HEK293 (cell line): ENCODE results near the gene HACD3.
A peak's percentile ranks its signal among the peaks of the same experiment; 100 is the strongest.

Experiments used
- CTCF ChIA-PET: fragments of 350-600 bp; formaldehyde crosslinking; extraction: SDS; loops from one replicate; lab custom pipeline; 2021; ENCODE audit warnings: antibody characterized with exemption; lab: Yijun Ruan, JAX
- POLR2A ChIA-PET: fragments of 300-600 bp; formaldehyde crosslinking; extraction: SDS; loops from one replicate; lab custom pipeline; 2020; ENCODE audit warnings: antibody characterized with exemption, inconsistent platforms; lab: Yijun Ruan, JAX
- H3K27ac ChIP-seq: fragments of 200-500 bp; sonication (Bioruptor generic); 2 replicates; pipeline ENCODE4 v1.5.1; 2014; ENCODE audit warnings: low read depth, low read length, control low read depth, inconsistent platforms; ENCODE audit errors: extremely low read depth
- H3K36me3 ChIP-seq, 2 experiments: fragments of 200-500 bp in 1 of 2; sonication (Bioruptor generic) in 1 of 2; 1 replicate in 1 of 2; 2 replicates in 1 of 2; pipeline ENCODE4 v1.5.1; 2014 to 2017; ENCODE audit warnings: inconsistent platforms in 2 of 2, low read length in 2 of 2; ENCODE audit not compliant: control insufficient read depth in 2 of 2, insufficient read depth in 1 of 2
- H3K4me1 ChIP-seq: fragments of 200-500 bp; sonication (Bioruptor generic); 2 replicates; pipeline ENCODE4 v1.5.1; 2014; ENCODE audit warnings: mild to moderate bottlenecking, low read length, inconsistent platforms; ENCODE audit not compliant: control insufficient read depth, insufficient read depth
- H3K4me3 ChIP-seq: 2 replicates; pipeline ENCODE4 v1.5.1; 2011; ENCODE audit warnings: low read depth, mild to moderate bottlenecking, control low read depth, low read length, moderate library complexity
- H3K9me3 ChIP-seq: fragments of 200-500 bp; sonication (Bioruptor generic); 2 replicates; pipeline ENCODE4 v1.5.1; 2014; ENCODE audit warnings: low read depth, low read length, inconsistent platforms; ENCODE audit not compliant: control insufficient read depth, insufficient read depth
- GLIS1 ChIP-seq: fragments of 450-650 bp; formaldehyde crosslinking; IDR thresholded peaks from 2 replicates; pipeline ENCODE4 v1.5.1; 2016; ENCODE audit warnings: missing biosample characterization, missing genetic modification characterization
- ZBTB1 ChIP-seq: fragments of 450-650 bp; formaldehyde crosslinking; IDR thresholded peaks from 2 replicates; pipeline ENCODE4 v1.5.1; 2016; ENCODE audit warnings: missing biosample characterization, missing genetic modification characterization
- ZBTB8A ChIP-seq: fragments of 450-650 bp; formaldehyde crosslinking; IDR thresholded peaks from 2 replicates; pipeline ENCODE4 v1.5.1; 2016; ENCODE audit warnings: missing biosample characterization, missing genetic modification characterization
- ZNF121 ChIP-seq: fragments of 450-650 bp; formaldehyde crosslinking; IDR thresholded peaks from 2 replicates; pipeline ENCODE4 v1.5.1; 2016; ENCODE audit warnings: missing biosample characterization, missing genetic modification characterization
- ZNF169 ChIP-seq: fragments of 450-650 bp; formaldehyde crosslinking; IDR thresholded peaks from 2 replicates; pipeline ENCODE4 v1.5.1; 2016; ENCODE audit warnings: missing biosample characterization, missing genetic modification characterization
- ZNF18 ChIP-seq: fragments of 450-650 bp; formaldehyde crosslinking; IDR thresholded peaks from 2 replicates; pipeline ENCODE4 v1.5.1; 2016; ENCODE audit warnings: missing biosample characterization, missing genetic modification characterization
- ZNF280D ChIP-seq: fragments of 450-650 bp; formaldehyde crosslinking; IDR thresholded peaks from 2 replicates; pipeline ENCODE4 v1.5.1; 2016; ENCODE audit warnings: missing biosample characterization, missing genetic modification characterization
- ZNF292 ChIP-seq: fragments of 450-650 bp; formaldehyde crosslinking; IDR thresholded peaks from 2 replicates; pipeline ENCODE4 v1.5.1; 2016; ENCODE audit warnings: low read depth, missing biosample characterization, missing genetic modification characterization, borderline replicate concordance
- ZNF350 ChIP-seq: fragments of 450-650 bp; formaldehyde crosslinking; IDR thresholded peaks from 2 replicates; pipeline ENCODE4 v1.5.0; 2017; ENCODE audit warnings: missing biosample characterization, mild to moderate bottlenecking, missing genetic modification characterization
- ZNF398 ChIP-seq: fragments of 450-650 bp; formaldehyde crosslinking; IDR thresholded peaks from 2 replicates; pipeline ENCODE4 v1.5.1; 2017; ENCODE audit warnings: missing biosample characterization, missing genetic modification characterization
- ZNF513 ChIP-seq: fragments of 450-650 bp; IDR thresholded peaks from 2 replicates; pipeline ENCODE4 v1.5.1; 2018; ENCODE audit warnings: missing biosample characterization, missing genetic modification characterization
- ZNF514 ChIP-seq: fragments of 450-650 bp; formaldehyde crosslinking; IDR thresholded peaks from 2 replicates; pipeline ENCODE4 v1.5.1; 2016; ENCODE audit warnings: missing biosample characterization, missing genetic modification characterization
- ZNF571 ChIP-seq: fragments of 450-650 bp; formaldehyde crosslinking; IDR thresholded peaks from 2 replicates; pipeline ENCODE4 v1.5.0; 2017; ENCODE audit warnings: missing biosample characterization, missing genetic modification characterization
- ZNF624 ChIP-seq: fragments of 450-650 bp; formaldehyde crosslinking; IDR thresholded peaks from 2 replicates; pipeline ENCODE4 v1.5.1; 2017; ENCODE audit warnings: missing biosample characterization, missing genetic modification characterization

Gene HACD3

GRCh38 chr15:65559941-65560340 lies 29.7 kb downstream of the HACD3 start:
- no peak overlapping the region for H3K27ac ChIP-seq
- CTCF ChIA-PET = interaction anchor here (0.6 to 0.9 kb wide), 3 partner anchors 79 to 159 kb away, joined by 3 to 4 read pairs (median 3); no protein-coding TSS in a partner anchor
- H3K36me3 ChIP-seq = peaks cover 61 to 98% of the 10 kb centered on the region in 2 experiments
- no peaks in the 10 kb centered on the region for H3K9me3 ChIP-seq
- H3K4me3 ChIP-seq = no peak overlapping the region
- TF ChIP-seq ZNF121 (tag by site-specific recombination) = peak; percentile 42; the same call in 1 of the 2 replicates
- TF ChIP-seq ZNF350 (tag by site-specific recombination) = no peak
- POLR2A ChIA-PET = no interaction called here
- no peaks in the 10 kb centered on the region for H3K4me1 ChIP-seq

GRCh38 chr15:65561934-65562333 lies 31.7 kb downstream of the HACD3 start:
- Histone ChIP-seq H3K4me1 (no peaks in the 10 kb centered on the region), H3K4me3 (no peak overlapping the region), H3K36me3 (peaks cover 62 to 98% of the 10 kb centered on the region in 2 experiments), H3K27ac (no peak overlapping the region), H3K9me3 (no peaks in the 10 kb centered on the region)
- CTCF ChIA-PET = interaction anchor here (0.8 kb wide), 1 partner anchor 47 kb away, joined by 4 read pairs; no protein-coding TSS in a partner anchor
- TF ChIP-seq ZNF292 (tag by site-specific recombination) (no peak), ZNF169 (tag by site-specific recombination) (no peak), ZNF514 (tag by site-specific recombination) (no peak), ZNF513 (tag by site-specific recombination) (no peak), ZNF624 (tag by site-specific recombination) (no peak)
- POLR2A ChIA-PET = no interaction called here

GRCh38 chr15:65569728-65570127 lies 39.5 kb downstream of the HACD3 start:
- H3K36me3 ChIP-seq = peaks cover 89 to 94% of the 10 kb centered on the region in 2 experiments
- POLR2A ChIA-PET = no interaction called here

More at GRCh38 chr15:65569728-65570127, 39.5 kb downstream of the HACD3 start:
- TF ChIP-seq ZNF398 (tag by site-specific recombination) (no peak), ZBTB1 (tag by site-specific recombination) (no peak), GLIS1 (tag by site-specific recombination) (no peak), ZNF18 (no peak), ZNF571 (tag by site-specific recombination) (no peak), ZNF280D (tag by site-specific recombination) (no peak), ZBTB8A (no peak)
- TF ChIP-seq, all 188 proteins: peak for 0
- Histone ChIP-seq H3K4me1 (no peaks in the 10 kb centered on the region), H3K4me3 (no peak overlapping the region), H3K27ac (no peak overlapping the region), H3K9me3 (no peaks in the 10 kb centered on the region)
- CTCF ChIA-PET = interaction anchor here (1.0 to 1.2 kb wide), 2 partner anchors 11 to 169 kb away, joined by 4 read pairs; no protein-coding TSS in a partner anchor
